HEK293 (cell line): ENCODE measurements around the gene CTAGE4.
"Not testable (repeated sequence)": the region's sequence is repeated elsewhere in the genome, so short reads cannot be mapped to it uniquely, and the experiment has no call there.

Experiments
- CTCF ChIP-seq: fragments of 450-650 bp; formaldehyde crosslinking; IDR thresholded peaks from 2 replicates; pipeline ENCODE4 v1.5.1; 2016; ENCODE audit warnings: missing biosample characterization, missing genetic modification characterization
- REST ChIP-seq: fragments of 450-650 bp; formaldehyde crosslinking; IDR thresholded peaks from 2 replicates; pipeline ENCODE4 v1.5.1; 2016; ENCODE audit warnings: missing biosample characterization, missing genetic modification characterization
- ZNF114 ChIP-seq: fragments of 450-650 bp; formaldehyde crosslinking; IDR thresholded peaks from 2 replicates; pipeline ENCODE4 v1.5.0; 2017; ENCODE audit warnings: missing biosample characterization, missing genetic modification characterization
- ZNF184 ChIP-seq: fragments of 450-650 bp; IDR thresholded peaks from 2 replicates; pipeline ENCODE4 v1.5.1; 2018; ENCODE audit warnings: missing biosample characterization, mild to moderate bottlenecking, missing genetic modification characterization
- ZNF24 ChIP-seq: fragments of 450-650 bp; formaldehyde crosslinking; IDR thresholded peaks from 2 replicates; pipeline ENCODE4 v1.5.1; 2016; ENCODE audit warnings: missing biosample characterization, missing genetic modification characterization
- ZNF341 ChIP-seq: fragments of 450-650 bp; formaldehyde crosslinking; IDR thresholded peaks from 2 replicates; pipeline ENCODE4; 2016; ENCODE audit warnings: low read depth, missing biosample characterization, missing genetic modification characterization
- ZNF510 ChIP-seq: fragments of 450-650 bp; formaldehyde crosslinking; IDR thresholded peaks from 2 replicates; pipeline ENCODE4 v1.5.1; 2018; ENCODE audit warnings: mild to moderate bottlenecking, missing genetic modification characterization, missing biosample characterization; ENCODE audit not compliant: insufficient replicate concordance
- TF ChIP-seq, protein P1 (sequence below): sonication (generic); formaldehyde crosslinking; IDR thresholded peaks from 2 replicates; pipeline ENCODE4 v1.8.1; 2022; ENCODE audit warnings: mild to moderate bottlenecking, moderate library complexity, missing genetic modification reagents
- TF ChIP-seq, protein P2 (sequence below): fragments of 450-650 bp; formaldehyde crosslinking; conservative IDR thresholded peaks from 2 replicates; pipeline ENCODE4 v1.5.1; 2016; ENCODE audit warnings: low read depth, missing biosample characterization, missing genetic modification characterization

DNA sequence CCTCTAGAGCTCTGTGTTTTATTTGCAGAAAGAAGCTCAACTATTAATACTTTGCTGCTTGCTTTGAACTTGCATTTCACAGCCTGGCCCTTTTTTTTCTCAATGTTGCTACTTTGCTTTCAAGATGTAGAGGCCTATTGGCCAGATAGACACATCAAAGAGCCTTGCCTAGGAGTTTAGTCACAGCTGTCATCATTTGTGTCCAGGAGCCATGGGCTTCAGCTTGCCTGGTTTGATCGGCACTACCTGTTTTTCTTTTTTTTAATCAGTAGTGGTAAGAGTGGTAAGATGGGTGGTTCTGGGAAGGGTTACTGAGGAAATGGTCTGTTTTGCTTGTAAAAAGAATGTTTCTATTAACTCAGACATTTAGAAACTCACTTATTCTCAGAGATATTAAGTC, 18.7 kb downstream of the CTAGE4 start:
- TF ChIP-seq ZNF510, ZNF24, CTCF, REST, ZNF114, ZNF341, ZNF184 (tag by site-specific recombination): not testable (repeated sequence)
- TF ChIP-seq, protein P1, sequence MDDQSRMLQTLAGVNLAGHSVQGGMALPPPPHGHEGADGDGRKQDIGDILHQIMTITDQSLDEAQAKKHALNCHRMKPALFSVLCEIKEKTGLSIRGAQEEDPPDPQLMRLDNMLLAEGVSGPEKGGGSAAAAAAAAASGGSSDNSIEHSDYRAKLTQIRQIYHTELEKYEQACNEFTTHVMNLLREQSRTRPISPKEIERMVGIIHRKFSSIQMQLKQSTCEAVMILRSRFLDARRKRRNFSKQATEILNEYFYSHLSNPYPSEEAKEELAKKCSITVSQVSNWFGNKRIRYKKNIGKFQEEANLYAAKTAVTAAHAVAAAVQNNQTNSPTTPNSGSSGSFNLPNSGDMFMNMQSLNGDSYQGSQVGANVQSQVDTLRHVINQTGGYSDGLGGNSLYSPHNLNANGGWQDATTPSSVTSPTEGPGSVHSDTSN (CRISPR knock-in tag), result not testable (repeated sequence)
- TF ChIP-seq, protein P2, sequence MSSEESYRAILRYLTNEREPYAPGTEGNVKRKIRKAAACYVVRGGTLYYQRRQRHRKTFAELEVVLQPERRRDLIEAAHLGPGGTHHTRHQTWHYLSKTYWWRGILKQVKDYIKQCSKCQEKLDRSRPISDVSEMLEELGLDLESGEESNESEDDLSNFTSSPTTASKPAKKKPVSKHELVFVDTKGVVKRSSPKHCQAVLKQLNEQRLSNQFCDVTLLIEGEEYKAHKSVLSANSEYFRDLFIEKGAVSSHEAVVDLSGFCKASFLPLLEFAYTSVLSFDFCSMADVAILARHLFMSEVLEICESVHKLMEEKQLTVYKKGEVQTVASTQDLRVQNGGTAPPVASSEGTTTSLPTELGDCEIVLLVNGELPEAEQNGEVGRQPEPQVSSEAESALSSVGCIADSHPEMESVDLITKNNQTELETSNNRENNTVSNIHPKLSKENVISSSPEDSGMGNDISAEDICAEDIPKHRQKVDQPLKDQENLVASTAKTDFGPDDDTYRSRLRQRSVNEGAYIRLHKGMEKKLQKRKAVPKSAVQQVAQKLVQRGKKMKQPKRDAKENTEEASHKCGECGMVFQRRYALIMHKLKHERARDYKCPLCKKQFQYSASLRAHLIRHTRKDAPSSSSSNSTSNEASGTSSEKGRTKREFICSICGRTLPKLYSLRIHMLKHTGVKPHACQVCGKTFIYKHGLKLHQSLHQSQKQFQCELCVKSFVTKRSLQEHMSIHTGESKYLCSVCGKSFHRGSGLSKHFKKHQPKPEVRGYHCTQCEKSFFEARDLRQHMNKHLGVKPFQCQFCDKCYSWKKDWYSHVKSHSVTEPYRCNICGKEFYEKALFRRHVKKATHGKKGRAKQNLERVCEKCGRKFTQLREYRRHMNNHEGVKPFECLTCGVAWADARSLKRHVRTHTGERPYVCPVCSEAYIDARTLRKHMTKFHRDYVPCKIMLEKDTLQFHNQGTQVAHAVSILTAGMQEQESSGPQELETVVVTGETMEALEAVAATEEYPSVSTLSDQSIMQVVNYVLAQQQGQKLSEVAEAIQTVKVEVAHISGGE (tag by site-specific recombination), result not testable (repeated sequence)
